Caco-2 (cell line): ENCODE measurements around the gene GSX1. TPM values are rescaled to one million over a fixed set of nuclear protein-coding genes. Genes with fewer than 3 reads are reported as not detected.

Experiments used
- BruUV-seq: library from RNA; stranded (reverse); fragments of 400-500 nt; replicated peaks from 2 replicates; lab custom pipeline; 2021; lab: Mats Ljungman, UMichigan
- CTCF ChIA-PET: fragments of 300-600 bp; sonication (Branson Sonifier 250); formaldehyde crosslinking; loops from one replicate; lab custom pipeline; 2022; ENCODE audit warnings: antibody characterized with exemption; lab: Charles Lee
- POLR2A ChIA-PET: fragments of 300-600 bp; sonication (Branson Sonifier 250); formaldehyde crosslinking; loops from one replicate; lab custom pipeline; 2022; ENCODE audit warnings: antibody characterized with exemption; lab: Charles Lee
- DNase-seq, 2 experiments: peaks; one replicate each; pipeline versions ENCODE4 v3.0.0 to v3.0.0-alpha.2; 2020 to 2022
- H3K27me3 ChIP-seq: replicated peaks from 2 replicates; pipeline ENCODE4 v1.6.0; 2011; ENCODE audit warnings: low read length; ENCODE audit not compliant: control insufficient read depth, insufficient read depth
- H3K36me3 ChIP-seq: 2 replicates; pipeline ENCODE4 v1.5.1; 2011; ENCODE audit warnings: low read length; ENCODE audit not compliant: control insufficient read depth, insufficient read depth
- H3K4me1 ChIP-seq: fragments of 250-450 bp; sonication (Bioruptor Pico); 2 replicates; pipeline ENCODE4 v1.5.1; 2020; ENCODE audit warnings: mild to moderate bottlenecking
- H3K4me3 ChIP-seq: 2 replicates; pipeline ENCODE4 v1.5.1; 2011; ENCODE audit warnings: low read depth, mild to moderate bottlenecking, control low read depth, low read length
- H3K9me3 ChIP-seq: fragments of 250-450 bp; sonication (Bioruptor Pico); 2 replicates; pipeline ENCODE4 v1.5.1; 2020; ENCODE audit warnings: mild to moderate bottlenecking, moderate library complexity
- H3K27ac Mint-ChIP-seq: one replicate; pipeline ENCODE4 v1.8.0; 2022; ENCODE audit warnings: mixed read lengths; ENCODE audit not compliant: unreplicated experiment
- H3K27me3 Mint-ChIP-seq: one replicate; pipeline ENCODE4 v1.8.0; 2022; ENCODE audit warnings: mixed read lengths; ENCODE audit not compliant: insufficient read depth, unreplicated experiment
- H3K36me3 Mint-ChIP-seq: one replicate; pipeline ENCODE4 v1.8.0; 2022; ENCODE audit warnings: mild to moderate bottlenecking, mixed read lengths; ENCODE audit not compliant: insufficient read depth, unreplicated experiment
- H3K4me1 Mint-ChIP-seq: one replicate; pipeline ENCODE4 v1.8.0; 2022; ENCODE audit warnings: low read depth, mixed read lengths; ENCODE audit not compliant: unreplicated experiment
- H3K4me3 Mint-ChIP-seq: one replicate; pipeline ENCODE4 v1.8.0; 2022; ENCODE audit warnings: mild to moderate bottlenecking, moderate library complexity, mixed read lengths; ENCODE audit not compliant: unreplicated experiment
- H3K9me3 Mint-ChIP-seq: one replicate; pipeline ENCODE4 v1.8.0; 2022; ENCODE audit warnings: mixed read lengths; ENCODE audit not compliant: unreplicated experiment
- intact Hi-C: fragments of 100-400 bp; cut with micrococcal nuclease; formaldehyde crosslinking; loops from one replicate; pipeline ENCODE4 v1.10.0; 2022; ENCODE audit not compliant: unreplicated experiment
- total RNA-seq: library from RNA; stranded (reverse); gene quantifications from 2 replicates; pipeline ENCODE4 v1.2.3, GENCODE V29; 2022
- TF ChIP-seq, protein P1 (sequence below), 2 experiments: fragments of 200-600 bp in 1 of 2; IDR thresholded peaks; 1 replicate in 1 of 2; 2 replicates in 1 of 2; pipeline versions ENCODE4 v1.5.1 to v1.8.0; 2011 to 2022; ENCODE audit warnings: antibody characterized with exemption in 1 of 2, control low read depth in 1 of 2, inconsistent platforms in 1 of 2, low read depth in 1 of 2, low read length in 1 of 2, mild to moderate bottlenecking in 1 of 2, moderate library complexity in 1 of 2; ENCODE audit not compliant: insufficient read depth in 1 of 2, severe bottlenecking in 1 of 2, unreplicated experiment in 1 of 2

Gene GSX1
- total RNA-seq, 1 experiment from 2014 or later, result not detected

DNA sequence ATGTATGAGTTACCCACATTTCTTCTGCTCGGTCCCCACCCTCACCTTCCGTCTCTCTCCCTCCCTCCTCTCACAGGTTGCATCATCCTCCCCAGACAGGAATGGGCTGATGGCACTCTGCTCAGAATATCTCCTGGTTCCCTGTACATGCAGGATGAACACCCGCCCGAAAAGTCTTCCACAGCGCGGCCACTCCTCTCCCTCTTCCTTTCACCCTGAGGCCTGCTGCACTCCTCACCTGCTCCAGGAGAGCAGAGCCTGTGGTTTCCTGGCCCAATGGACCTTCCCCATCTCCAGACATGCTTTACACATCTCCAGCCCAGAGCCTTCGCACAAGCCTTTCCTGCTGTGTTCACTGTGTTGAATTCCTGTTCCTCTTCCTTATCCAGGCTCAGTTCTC, 40.9 kb downstream of the GSX1 start:
- no peak overlapping the region for H3K4me3 Mint-ChIP-seq
- H3K27me3 Mint-ChIP-seq, result no peaks in the 10 kb centered on the region
- BruUV-seq, result no TSS peak

DNA sequence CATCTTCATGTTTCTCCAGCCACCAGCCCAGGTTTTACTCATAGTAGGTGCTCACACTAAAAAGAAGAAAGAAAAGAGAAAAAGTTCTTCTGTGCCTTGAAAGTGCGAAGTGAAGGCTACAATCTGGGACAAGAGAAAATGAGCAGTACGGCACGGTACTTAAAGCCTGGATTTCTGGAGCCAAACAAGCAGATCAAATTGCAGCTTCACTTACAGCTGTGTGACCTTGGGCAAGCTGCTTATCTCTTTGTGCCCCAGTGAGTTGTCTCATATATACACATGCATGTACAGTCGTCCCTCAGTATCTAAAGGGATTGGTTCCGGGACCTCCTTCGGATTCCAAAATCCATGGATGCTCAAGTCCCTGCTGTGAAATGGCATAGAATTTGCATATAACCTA, 41.8 kb downstream of the GSX1 start:
- Mint-ChIP-seq H3K27ac (no peak overlapping the region), H3K36me3 (no peaks in the 10 kb centered on the region), H3K27me3 (no peaks in the 10 kb centered on the region), H3K9me3 (no peaks in the 10 kb centered on the region), H3K4me1 (peaks cover 16% of the 10 kb centered on the region), H3K4me3 (no peak overlapping the region)
- POLR2A ChIA-PET, result no interaction called here
- no peaks in the 10 kb centered on the region for H3K27me3 ChIP-seq
- TF ChIP-seq, protein P1, sequence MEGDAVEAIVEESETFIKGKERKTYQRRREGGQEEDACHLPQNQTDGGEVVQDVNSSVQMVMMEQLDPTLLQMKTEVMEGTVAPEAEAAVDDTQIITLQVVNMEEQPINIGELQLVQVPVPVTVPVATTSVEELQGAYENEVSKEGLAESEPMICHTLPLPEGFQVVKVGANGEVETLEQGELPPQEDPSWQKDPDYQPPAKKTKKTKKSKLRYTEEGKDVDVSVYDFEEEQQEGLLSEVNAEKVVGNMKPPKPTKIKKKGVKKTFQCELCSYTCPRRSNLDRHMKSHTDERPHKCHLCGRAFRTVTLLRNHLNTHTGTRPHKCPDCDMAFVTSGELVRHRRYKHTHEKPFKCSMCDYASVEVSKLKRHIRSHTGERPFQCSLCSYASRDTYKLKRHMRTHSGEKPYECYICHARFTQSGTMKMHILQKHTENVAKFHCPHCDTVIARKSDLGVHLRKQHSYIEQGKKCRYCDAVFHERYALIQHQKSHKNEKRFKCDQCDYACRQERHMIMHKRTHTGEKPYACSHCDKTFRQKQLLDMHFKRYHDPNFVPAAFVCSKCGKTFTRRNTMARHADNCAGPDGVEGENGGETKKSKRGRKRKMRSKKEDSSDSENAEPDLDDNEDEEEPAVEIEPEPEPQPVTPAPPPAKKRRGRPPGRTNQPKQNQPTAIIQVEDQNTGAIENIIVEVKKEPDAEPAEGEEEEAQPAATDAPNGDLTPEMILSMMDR (IDR thresholded peaks at IDR 0.05; ENCODE audit: insufficient read depth in 1 of 2, low read depth in 1 of 2, low read length in 1 of 2, severe bottlenecking in 1 of 2, unreplicated experiment in 1 of 2), result no peak
- H3K4me1 ChIP-seq, result 0 out of 2 replicates have a peak, but pooled peaks cover 6% of the 10 kb centered on the region
- no TSS peak for BruUV-seq
- no peaks in the 10 kb centered on the region for H3K36me3 ChIP-seq
- no peak overlapping the region for H3K4me3 ChIP-seq
- intact Hi-C loops, result no loop called here
- H3K9me3 ChIP-seq, result no peaks in the 10 kb centered on the region
- CTCF ChIA-PET, result no interaction called here
- no peak for DNase-seq

More for the DNA sequence above, 40.9 kb downstream of the GSX1 start:
- no peak overlapping the region for H3K4me3 ChIP-seq
- no peaks in the 10 kb centered on the region for H3K36me3 ChIP-seq
- intact Hi-C loops, result no loop called here
- Mint-ChIP-seq H3K4me1 (peaks cover 16% of the 10 kb centered on the region), H3K9me3 (no peaks in the 10 kb centered on the region), H3K36me3 (no peaks in the 10 kb centered on the region), H3K27ac (no peak overlapping the region)
- TF ChIP-seq, protein P1 (IDR thresholded peaks at IDR 0.05; ENCODE audit: insufficient read depth in 1 of 2, low read depth in 1 of 2, low read length in 1 of 2, severe bottlenecking in 1 of 2, unreplicated experiment in 1 of 2), result no peak
- DNase-seq, result no peak
- no peaks in the 10 kb centered on the region for H3K9me3 ChIP-seq
- ChIA-PET POLR2A (no interaction called here), CTCF (no interaction called here)
- no peaks in the 10 kb centered on the region for H3K27me3 ChIP-seq
- 0 out of 2 replicates have a peak, but pooled peaks cover 6% of the 10 kb centered on the region for H3K4me1 ChIP-seq

DNA sequence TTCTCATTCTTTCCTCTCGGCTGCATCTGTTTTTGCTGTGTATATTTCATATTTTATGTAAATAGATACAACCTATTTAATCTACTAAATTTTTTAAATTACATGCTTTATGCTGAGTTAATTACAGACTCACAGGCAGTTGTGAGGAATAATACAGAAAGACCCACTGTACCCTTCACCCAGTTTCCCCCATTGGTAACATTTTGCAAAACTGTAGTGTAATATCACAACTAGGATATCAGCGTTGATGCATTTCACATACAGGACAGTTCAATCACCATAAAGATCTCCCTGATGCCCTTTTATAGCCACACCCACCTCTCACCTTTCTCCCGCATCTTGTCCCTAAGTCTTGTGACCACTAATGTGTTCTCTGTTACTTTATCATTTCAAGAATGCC, 43.5 kb downstream of the GSX1 start:
- POLR2A ChIA-PET, result no interaction called here
- CTCF ChIA-PET, result interaction anchor here (0.6 kb wide), 1 partner anchor 152 kb away, joined by 3 read pairs; no protein-coding TSS in a partner anchor
- Mint-ChIP-seq H3K4me1 (peaks cover 13% of the 10 kb centered on the region), H3K9me3 (no peaks in the 10 kb centered on the region), H3K36me3 (no peaks in the 10 kb centered on the region), H3K4me3 (no peak overlapping the region), H3K27me3 (no peaks in the 10 kb centered on the region), H3K27ac (no peak overlapping the region)
- Histone ChIP-seq H3K36me3 (no peaks in the 10 kb centered on the region), H3K4me3 (no peak overlapping the region), H3K4me1 (no peaks in the 10 kb centered on the region), H3K27me3 (no peaks in the 10 kb centered on the region), H3K9me3 (no peaks in the 10 kb centered on the region)
- intact Hi-C loops, result no loop called here
- DNase-seq, result no peak
- TF ChIP-seq, protein P1 (IDR thresholded peaks at IDR 0.05; ENCODE audit: insufficient read depth in 1 of 2, low read depth in 1 of 2, low read length in 1 of 2, severe bottlenecking in 1 of 2, unreplicated experiment in 1 of 2), result no peak
- no TSS peak for BruUV-seq
